RWPE1 (cell line): Measurements from ENCODE around the gene PNKP.

Experiments
- CTCF ChIA-PET: fragments of 350-600 bp; sonication (Branson Sonifier 250); formaldehyde crosslinking; extraction: SDS; loops from one replicate; lab custom pipeline; 2021; lab: Yijun Ruan, JAX
- POLR2A ChIA-PET: fragments of 400-600 bp; formaldehyde crosslinking; extraction: SDS; loops from one replicate; lab custom pipeline; 2020; ENCODE audit warnings: antibody characterized with exemption; ENCODE audit not compliant: low non-redundant PET; lab: Yijun Ruan, JAX
- DNase-seq: peaks from one replicate; pipeline ENCODE4 v3.0.0; 2012; ENCODE audit warnings: low spot score
- H3K27ac ChIP-seq: fragments of 450-650 bp; 2 replicates; pipeline ENCODE4 v1.5.1; 2017
- CTCF ChIP-seq: fragments of 450-650 bp; conservative IDR thresholded peaks from 2 replicates; pipeline ENCODE4 v1.5.1; 2017; ENCODE audit warnings: low read depth, mild to moderate bottlenecking

PNKP gene

GRCh38 chr19:49862391-49863253, 4.8 kb downstream of the PNKP start:
- CTCF ChIA-PET: interaction anchor here (0.6 to 0.8 kb wide), 2 partner anchors 27 to 47 kb away, joined by 3 to 4 read pairs; no protein-coding TSS in a partner anchor
- no peak for TF ChIP-seq CTCF
- peak overlapping the region; percentile 71 for H3K27ac ChIP-seq
- no peak for DNase-seq
- POLR2A ChIA-PET: no interaction called here

- no peak for TF ChIP-seq CTCF
- no peak for DNase-seq
- peak overlapping the region; percentile 71 for H3K27ac ChIP-seq
- ChIA-PET POLR2A (no interaction called here), CTCF (interaction anchor here (0.8 kb wide), 1 partner anchor 26 kb away, joined by 4 read pairs; no protein-coding TSS in a partner anchor)
Observed at GRCh38 chr19:49861541-49862378, 5.6 kb downstream of the PNKP start.

GRCh38 chr19:49861107-49861506, 6.3 kb downstream of the PNKP start:
- DNase-seq: no peak
- CTCF ChIA-PET: no interaction called here
- POLR2A ChIA-PET: interaction anchor here (0.6 kb wide), 1 partner anchor 69 kb away, joined by 3 read pairs; no protein-coding TSS in a partner anchor
- peak overlapping the region; percentile 71 for H3K27ac ChIP-seq
- no peak for TF ChIP-seq CTCF

GRCh38 chr19:49860336-49861102, 6.9 kb downstream of the PNKP start:
- CTCF ChIA-PET: no interaction called here
- H3K27ac ChIP-seq: peak overlapping the region; percentile 71
- POLR2A ChIA-PET: interaction anchor here (0.6 kb wide), 1 partner anchor 70 kb away, joined by 3 read pairs; no protein-coding TSS in a partner anchor
- no peak for DNase-seq
- no peak for TF ChIP-seq CTCF

- TF ChIP-seq CTCF: no peak
- ChIA-PET POLR2A (no interaction called here), CTCF (no interaction called here)
- DNase-seq: no peak
- H3K27ac ChIP-seq: peak overlapping the region; percentile 71
Observed at GRCh38 chr19:49859682-49860335, 7.6 kb downstream of the PNKP start.
